ENCODE results near the gene STPG3.
A peak's percentile ranks its signal among the peaks of the same experiment; 100 is the strongest.

GRCh38 chr9:137205126-137206069, 45.7 kb upstream of the STPG3 start, which contains the start of the genes NDOR1 and TMEM203:
- no peak for TF ChIP-seq CTCF (IDR thresholded peaks at IDR 0.05 in 8 of 11, conservative IDR thresholded peaks at IDR 0.05 in 3 of 11)
- TF ChIP-seq POLR2A (IDR thresholded peaks at IDR 0.05): peak in 1 of 3 donors; percentile 53

All from spleen (tissue), 7 donors.